HCEC 1CT (cell line): ENCODE data around the gene TAS1R2.
"Not testable (repeated sequence)": the region's sequence is repeated elsewhere in the genome, so short reads cannot be mapped to it uniquely, and the experiment has no call there.

ENCODE experiments used
- DNase-seq: peaks from one replicate; pipeline ENCODE4 v3.0.0-alpha.2; 2017

The TAS1R2 gene

GRCh38 chr1:18868354-18868753 lies 8.9 kb upstream of the TAS1R2 start:
- DNase-seq, result no peak

- DNase-seq, result no peak
Measured at GRCh38 chr1:18866846-18867245, 7.4 kb upstream of the TAS1R2 start.

- DNase-seq, result no peak
Measured at GRCh38 chr1:18866314-18866713, 6.9 kb upstream of the TAS1R2 start.

DNA sequence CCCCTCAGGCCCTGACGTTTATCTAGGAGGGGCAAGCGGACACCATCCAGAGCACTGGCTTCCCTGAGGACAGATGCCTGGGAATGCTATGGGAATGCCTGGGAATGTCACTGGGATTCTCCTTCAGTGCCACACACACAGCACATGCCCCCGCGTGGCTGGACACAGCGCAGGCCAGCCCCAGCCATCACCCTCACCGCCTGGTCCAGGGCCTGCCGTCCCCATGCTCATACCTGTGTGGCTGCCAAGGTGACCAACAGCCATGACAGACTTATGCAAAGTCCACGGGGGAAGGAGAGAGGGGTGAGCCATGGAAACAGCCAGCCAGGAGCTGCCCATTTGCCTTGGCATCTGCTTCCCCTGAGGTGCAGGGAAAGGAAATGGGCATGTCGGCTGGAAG lies 5.7 kb upstream of the TAS1R2 start:
- DNase-seq, result no peak

GRCh38 chr1:18861590-18861989 lies 2.1 kb upstream of the TAS1R2 start:
- DNase-seq, result no peak

GRCh38 chr1:18861082-18861481 lies 1.6 kb upstream of the TAS1R2 start:
- no peak for DNase-seq

GRCh38 chr1:18858070-18858688 lies 1.3 kb downstream of the TAS1R2 start:
- no peak for DNase-seq

DNA sequence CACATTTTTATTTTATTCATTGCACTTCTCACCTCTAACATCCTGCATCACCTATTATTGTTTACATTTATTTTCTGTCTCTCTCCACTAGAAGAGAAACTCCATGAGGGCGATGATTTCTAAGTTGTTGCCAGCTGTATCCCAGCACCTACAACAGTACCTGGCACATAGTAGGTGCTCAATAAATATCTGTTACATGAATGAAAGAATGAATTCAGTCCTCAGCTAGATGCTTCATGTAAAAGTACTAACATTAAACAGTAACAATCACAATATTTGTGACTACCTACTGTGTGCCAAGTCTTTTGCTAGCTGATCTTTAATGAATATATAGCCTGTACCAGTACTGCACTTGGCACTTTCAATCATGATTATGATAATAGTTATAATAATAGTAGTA lies 3.0 kb downstream of the TAS1R2 start:
- DNase-seq, result no peak

GRCh38 chr1:18855573-18855972 lies 3.9 kb downstream of the TAS1R2 start:
- no peak for DNase-seq

DNA sequence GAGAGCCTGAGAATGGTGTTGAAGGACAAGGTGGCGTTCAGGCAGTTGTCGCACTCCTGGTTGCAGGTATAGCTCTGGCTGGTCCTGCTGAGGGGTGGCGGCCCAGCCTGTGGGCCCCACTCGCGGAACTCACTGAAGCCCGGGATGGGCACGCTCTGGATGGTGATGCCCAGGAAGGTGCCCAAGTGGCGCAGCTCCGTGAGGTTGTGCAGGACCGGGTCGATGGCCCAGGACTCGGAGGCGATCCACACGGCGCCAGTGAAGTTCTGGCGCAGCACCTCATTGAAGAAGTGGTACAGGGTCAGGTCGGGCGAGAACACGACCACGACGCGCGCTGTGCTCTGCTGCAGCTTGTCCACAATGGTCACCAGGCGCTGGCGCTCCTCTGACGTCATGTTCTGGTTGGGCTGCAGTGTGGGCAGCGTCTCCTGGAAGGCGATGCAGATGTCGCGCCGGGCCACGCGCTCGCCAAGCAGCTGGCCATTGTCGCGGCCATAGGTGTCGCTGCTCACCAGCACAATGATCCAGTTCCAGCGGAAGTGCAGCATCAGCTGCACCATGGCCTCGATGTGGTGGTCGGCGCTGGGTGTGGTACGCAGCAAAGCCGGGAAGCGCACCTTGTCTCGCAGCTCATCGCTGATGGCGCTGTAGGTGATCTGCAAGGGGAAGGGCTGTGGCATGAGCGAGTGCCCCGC lies 5.0 kb downstream of the TAS1R2 start:
- no peak for DNase-seq

DNA sequence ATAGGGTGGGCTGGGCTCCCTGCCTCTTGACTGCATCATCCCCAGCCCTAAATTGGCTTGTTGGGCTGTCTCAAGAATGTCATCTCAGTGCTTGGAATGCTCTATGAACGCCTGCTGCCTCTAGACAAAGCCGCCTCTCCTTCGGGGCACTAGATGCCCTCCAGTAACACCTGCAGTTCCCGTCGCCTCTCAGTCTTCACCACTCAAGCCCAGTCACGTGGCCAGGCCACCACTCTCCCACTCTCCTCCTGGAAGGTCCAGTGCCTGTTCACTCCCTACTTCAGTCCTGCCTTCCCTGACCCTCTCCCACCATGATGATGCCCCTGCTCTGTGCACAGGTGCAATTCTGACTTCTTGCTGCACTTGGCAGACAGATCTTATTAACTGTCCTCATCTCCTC lies 7.0 kb downstream of the TAS1R2 start:
- DNase-seq, result no peak

- DNase-seq, result no peak
Measured at GRCh38 chr1:18849261-18849711, 10.2 kb downstream of the TAS1R2 start.

GRCh38 chr1:18847723-18848122 lies 11.7 kb downstream of the TAS1R2 start:
- DNase-seq, result not testable (repeated sequence)

DNA sequence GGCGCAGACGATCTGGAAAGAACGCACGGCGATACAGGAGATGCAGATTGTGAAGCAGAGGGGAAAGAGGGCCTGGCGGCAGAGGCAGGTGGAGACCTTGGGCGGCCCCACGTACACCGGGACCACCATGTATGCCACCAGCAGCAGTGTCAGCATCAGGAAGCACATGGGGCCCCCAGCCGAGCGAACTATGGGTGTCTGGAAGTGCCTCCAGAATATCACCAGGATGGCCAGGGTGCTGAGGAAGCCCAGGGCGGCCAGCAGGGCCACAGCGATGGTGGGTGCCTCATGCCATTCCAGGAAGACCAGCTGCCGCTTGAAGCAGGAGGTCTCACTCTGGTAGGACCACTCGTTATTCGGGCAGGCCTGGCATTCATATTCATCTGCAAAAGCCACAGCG lies 19.3 kb downstream of the TAS1R2 start:
- DNase-seq, result no peak

GRCh38 chr1:18836654-18837053 lies 22.8 kb downstream of the TAS1R2 start:
- no peak for DNase-seq

GRCh38 chr1:18832319-18832718 lies 27.1 kb downstream of the TAS1R2 start:
- not testable (repeated sequence) for DNase-seq

- no peak for DNase-seq
Measured at GRCh38 chr1:18831656-18832055, 27.8 kb downstream of the TAS1R2 start.

DNA sequence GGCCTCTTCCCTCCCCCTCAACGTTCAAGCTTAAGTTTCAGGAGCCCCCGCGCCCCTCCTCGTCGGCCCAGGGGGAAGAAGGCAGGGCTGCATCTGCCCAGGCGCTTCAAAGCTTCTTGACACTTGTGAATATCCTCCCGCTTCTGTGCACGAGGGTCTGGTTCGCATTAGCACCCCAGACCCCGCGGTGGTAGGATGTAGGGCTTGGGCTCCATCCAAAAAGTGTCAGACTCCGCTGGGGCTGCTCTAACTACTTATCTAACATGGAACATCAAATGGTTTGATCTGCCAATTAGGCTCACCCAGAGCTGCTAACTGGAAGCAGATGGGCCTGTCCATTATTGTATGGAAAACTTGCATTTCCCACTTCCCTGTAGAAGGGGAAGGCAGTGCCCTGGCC lies 28.9 kb downstream of the TAS1R2 start:
- no peak for DNase-seq

DNA sequence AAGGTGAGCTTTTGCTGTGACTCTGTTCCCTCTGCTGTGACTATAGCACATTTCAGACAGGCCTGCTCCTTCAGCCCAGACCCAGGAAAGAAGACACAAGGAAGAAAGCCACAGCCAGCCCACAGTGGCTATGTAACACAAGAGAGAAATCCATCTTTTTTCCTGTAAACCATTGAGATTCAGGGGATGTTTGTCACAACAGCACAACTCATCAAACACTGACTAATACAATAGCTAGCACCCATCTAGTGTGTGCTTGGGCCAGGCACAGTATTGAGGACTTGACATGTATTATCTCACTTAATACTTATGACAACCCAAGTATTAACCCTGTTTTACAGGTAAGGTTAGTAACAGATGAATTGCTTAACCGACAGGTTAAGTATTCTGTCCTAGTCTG lies 29.8 kb downstream of the TAS1R2 start:
- no peak for DNase-seq

DNA sequence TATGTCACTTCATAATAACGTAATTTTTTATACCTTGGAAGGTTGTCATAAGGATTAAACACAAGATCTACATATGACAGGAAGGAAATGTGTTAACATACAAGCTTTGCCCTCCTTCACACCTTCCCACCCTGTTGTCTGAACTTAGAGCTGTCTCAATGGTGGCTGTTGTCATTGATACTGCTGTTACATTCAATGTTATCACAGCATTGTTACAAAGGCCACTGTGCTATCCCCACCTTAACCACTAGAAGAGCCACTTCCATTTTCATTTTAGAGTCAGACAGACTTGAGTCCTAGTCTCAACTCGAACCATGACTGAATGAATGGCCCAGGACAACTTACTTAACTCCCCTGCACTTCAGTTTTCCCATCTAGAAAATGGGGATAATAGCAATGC lies 31.2 kb downstream of the TAS1R2 start:
- no peak for DNase-seq

GRCh38 chr1:18823438-18823837 lies 36.0 kb downstream of the TAS1R2 start:
- no peak for DNase-seq

DNA sequence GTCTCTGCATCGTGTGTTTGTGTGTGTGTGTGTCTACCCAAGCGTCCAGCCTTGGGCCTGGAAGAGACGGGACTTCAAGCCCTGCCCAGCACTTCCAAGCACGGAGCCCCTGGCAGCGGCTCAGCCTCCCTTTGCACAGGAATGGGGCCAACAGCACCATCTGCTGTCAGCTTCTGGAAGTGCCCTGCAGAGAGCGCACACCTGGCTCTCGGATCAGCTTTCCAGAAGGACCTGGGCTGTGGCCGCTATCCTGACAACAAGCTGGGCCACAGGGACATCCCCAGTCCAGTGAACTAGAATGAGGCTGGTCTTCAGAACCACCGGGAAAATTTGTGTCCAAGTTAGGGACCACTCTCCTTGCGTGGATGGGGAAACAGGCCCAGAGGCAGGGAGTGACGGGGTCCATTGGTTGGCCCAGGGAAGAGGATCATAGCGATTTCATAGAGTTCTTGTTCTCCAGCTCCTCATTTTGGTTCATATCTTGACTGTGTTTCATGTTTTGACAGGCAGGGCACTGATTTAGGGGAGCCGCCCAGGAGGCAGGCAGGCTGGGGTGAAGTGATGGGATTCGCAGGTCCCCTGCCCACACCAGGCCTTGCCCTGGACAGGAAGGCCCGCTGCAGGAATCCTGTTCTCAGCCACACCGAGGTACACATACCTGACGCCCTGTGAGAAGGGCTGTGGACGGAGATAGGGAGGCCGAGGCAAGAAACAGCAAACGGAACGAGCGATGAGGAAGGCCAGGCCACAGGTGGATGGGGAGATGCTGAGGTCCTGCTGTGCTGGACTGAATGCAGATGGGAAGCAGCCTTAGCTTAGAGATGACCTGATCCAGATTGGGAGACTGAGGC lies 38.4 kb downstream of the TAS1R2 start:
- peak; percentile 38 for DNase-seq

GRCh38 chr1:18819986-18820790 lies 39.3 kb downstream of the TAS1R2 start:
- DNase-seq, result no peak
